ENCODE measurements around the gene DGKZ.

- no peak for TF ChIP-seq POLR2A (IDR thresholded peaks at IDR 0.05; ENCODE audit: low read depth, low read length)
- TF ChIP-seq POLR2AphosphoS5 (IDR thresholded peaks at IDR 0.05; ENCODE audit: low read depth, low read length) = no peak
- no peak for TF ChIP-seq TAF1 (IDR thresholded peaks at IDR 0.05; ENCODE audit: borderline replicate concordance, low read depth, low read length)
Measured at GRCh38 chr11:46307785-46308341, 39.4 kb upstream of the DGKZ start.

Measured in GM12892 (cell line).